ENCODE results near the gene MTM1.

MTM1 gene

DNA sequence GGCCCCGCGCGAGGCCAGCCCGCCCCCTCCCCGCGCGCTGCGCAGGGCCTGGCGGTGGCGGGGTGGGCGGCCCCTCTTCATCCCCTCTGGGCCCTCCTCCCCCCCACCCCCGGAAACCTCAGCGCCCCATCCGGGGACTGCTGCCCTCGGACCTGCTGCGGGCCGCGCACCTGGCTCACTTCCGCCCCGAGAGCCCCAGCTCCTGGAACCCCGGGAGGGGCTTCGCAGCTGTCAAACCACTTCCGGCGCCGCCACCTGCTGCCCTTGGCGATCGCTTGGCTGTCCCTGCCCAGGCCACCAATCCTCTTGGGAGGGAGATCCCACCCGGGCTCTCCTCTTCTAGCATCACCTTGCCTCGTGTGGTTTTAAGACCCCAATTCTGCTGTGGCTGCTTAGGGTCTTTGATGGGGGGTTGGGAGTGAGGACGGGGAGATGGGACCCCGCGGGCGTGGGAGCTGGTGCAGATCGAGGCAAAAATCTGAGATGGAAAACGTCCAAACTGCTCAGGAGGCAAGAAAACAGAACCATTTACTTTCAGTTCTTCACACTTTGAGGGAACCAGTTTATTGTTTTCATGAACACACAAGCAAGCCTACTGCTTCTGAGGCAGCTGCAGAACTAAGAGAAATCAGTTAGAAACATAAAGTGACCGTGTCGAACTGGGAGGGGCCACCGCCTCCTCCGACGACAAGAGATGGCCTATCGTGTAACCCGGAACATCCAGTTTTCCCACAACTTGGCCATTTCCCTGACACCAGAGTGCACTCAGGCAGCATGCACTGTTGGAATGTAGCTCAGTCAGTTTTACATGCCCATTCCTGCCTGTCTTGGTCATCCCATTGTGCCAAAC, 125.5 kb downstream of the MTM1 start:
- no peaks in the 10 kb centered on the region for H3K36me3 ChIP-seq (ENCODE audit: insufficient read depth, low read length)
- no peaks in the 10 kb centered on the region for H3K27me3 ChIP-seq (ENCODE audit: insufficient read depth, low read length)
- H3K4me1 ChIP-seq (ENCODE audit: control insufficient read depth, insufficient read depth, low read length, unreplicated experiment) = peaks cover 23% of the 10 kb centered on the region
- H3K4me3 ChIP-seq (ENCODE audit: low read depth, low read length) = peak overlapping the region; percentile 94
- H3K79me2 ChIP-seq (ENCODE audit: control insufficient read depth, insufficient read depth, low read length, unreplicated experiment) = peaks cover 20% of the 10 kb centered on the region
- peak overlapping the region; percentile 79 for H3K27ac ChIP-seq (ENCODE audit: low read depth, low read length)
- no peak overlapping the region for H2AFZ ChIP-seq (ENCODE audit: low read length, unreplicated experiment)

DNA sequence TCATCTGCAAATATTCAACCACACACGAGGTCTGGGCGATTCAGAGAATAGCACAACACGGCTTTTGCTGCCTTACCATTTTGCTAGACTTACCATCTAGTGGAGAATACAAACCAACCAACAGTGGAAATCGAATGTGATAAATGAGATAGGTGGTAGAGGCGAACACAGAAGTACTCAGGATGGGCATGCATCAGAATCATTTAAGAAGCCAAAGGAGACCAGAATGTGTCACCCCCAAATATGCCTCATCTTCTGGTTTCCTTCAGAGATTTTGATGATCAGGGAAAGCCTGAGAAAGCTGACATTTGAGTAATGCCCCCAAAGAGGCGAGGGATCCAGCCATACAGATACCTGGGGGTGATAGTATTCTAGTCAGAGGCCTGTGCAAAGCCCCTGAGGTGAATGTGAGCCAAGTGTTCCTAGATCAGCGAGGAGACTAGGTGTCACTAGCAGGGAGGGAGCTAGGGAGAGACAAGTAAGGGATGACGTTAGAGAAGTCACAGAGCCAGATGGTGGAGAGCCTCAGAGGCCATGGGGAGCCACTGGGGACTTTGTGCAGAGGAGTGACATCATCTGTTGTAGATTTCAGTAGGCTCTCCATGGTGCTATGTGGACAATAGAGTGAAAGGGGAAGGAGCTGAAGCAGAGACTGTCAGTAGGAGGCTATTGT, 126.5 kb downstream of the MTM1 start:
- peaks cover 20% of the 10 kb centered on the region for H3K79me2 ChIP-seq (ENCODE audit: control insufficient read depth, insufficient read depth, low read length, unreplicated experiment)
- H3K4me1 ChIP-seq (ENCODE audit: control insufficient read depth, insufficient read depth, low read length, unreplicated experiment) = peaks cover 15% of the 10 kb centered on the region
- no peak overlapping the region for H3K4me3 ChIP-seq (ENCODE audit: low read depth, low read length)
- no peaks in the 10 kb centered on the region for H3K27me3 ChIP-seq (ENCODE audit: insufficient read depth, low read length)
- H2AFZ ChIP-seq (ENCODE audit: low read length, unreplicated experiment) = no peak overlapping the region
- H3K27ac ChIP-seq (ENCODE audit: low read depth, low read length) = peak overlapping the region; percentile 79
- H3K36me3 ChIP-seq (ENCODE audit: insufficient read depth, low read length) = no peaks in the 10 kb centered on the region

DNA sequence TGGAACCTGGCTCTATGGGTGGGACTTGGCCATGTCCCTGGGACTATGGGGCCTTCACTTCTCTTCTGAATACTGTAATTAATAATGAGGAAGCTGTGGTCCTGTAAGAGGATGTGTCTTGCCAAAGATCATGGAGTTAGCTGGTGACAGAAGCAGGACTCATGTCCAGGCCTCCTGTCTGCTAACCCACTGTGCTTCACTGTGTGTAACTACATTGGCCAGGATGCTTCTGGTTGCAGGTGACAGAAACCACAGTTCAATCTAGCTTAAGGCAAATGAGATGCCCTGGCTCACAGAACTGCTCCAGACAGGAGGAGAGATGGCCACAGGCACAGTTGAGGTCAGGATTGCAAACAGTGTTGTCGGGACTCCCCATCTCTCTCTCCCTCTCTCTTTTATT, 127.9 kb downstream of the MTM1 start:
- H3K4me1 ChIP-seq (ENCODE audit: control insufficient read depth, insufficient read depth, low read length, unreplicated experiment) = peaks cover 14% of the 10 kb centered on the region
- no peak overlapping the region for H3K4me3 ChIP-seq (ENCODE audit: low read depth, low read length)
- no peaks in the 10 kb centered on the region for H3K27me3 ChIP-seq (ENCODE audit: insufficient read depth, low read length)
- H3K36me3 ChIP-seq (ENCODE audit: insufficient read depth, low read length) = no peaks in the 10 kb centered on the region
- no peak overlapping the region for H3K27ac ChIP-seq (ENCODE audit: low read depth, low read length)
- no peak overlapping the region for H2AFZ ChIP-seq (ENCODE audit: low read length, unreplicated experiment)
- H3K79me2 ChIP-seq (ENCODE audit: control insufficient read depth, insufficient read depth, low read length, unreplicated experiment) = peaks cover 20% of the 10 kb centered on the region

DNA sequence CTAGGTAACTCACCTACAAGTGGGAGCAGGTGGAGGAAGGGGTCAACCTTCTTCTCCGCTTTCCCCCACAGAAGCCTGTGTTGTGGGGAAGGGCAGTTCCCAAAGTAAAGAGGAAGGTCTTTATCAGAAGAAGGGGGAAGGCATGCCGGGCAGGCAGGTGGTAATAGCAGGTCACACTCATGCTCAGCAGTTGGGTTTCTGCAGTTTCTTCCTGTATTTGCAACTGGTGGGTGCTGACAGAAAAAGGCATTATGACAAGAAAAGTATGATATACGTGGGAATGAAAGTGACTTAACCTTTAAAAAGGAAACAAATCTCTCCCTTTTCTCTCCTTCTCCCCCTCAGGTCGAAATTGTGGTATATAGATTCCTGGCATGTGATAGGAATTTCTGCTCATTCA, 128.4 kb downstream of the MTM1 start:
- no peaks in the 10 kb centered on the region for H3K36me3 ChIP-seq (ENCODE audit: insufficient read depth, low read length)
- H3K27ac ChIP-seq (ENCODE audit: low read depth, low read length) = no peak overlapping the region
- no peak overlapping the region for H2AFZ ChIP-seq (ENCODE audit: low read length, unreplicated experiment)
- no peaks in the 10 kb centered on the region for H3K27me3 ChIP-seq (ENCODE audit: insufficient read depth, low read length)
- H3K4me3 ChIP-seq (ENCODE audit: low read depth, low read length) = no peak overlapping the region
- H3K4me1 ChIP-seq (ENCODE audit: control insufficient read depth, insufficient read depth, low read length, unreplicated experiment) = peaks cover 12% of the 10 kb centered on the region
- peaks cover 20% of the 10 kb centered on the region for H3K79me2 ChIP-seq (ENCODE audit: control insufficient read depth, insufficient read depth, low read length, unreplicated experiment)

DNA sequence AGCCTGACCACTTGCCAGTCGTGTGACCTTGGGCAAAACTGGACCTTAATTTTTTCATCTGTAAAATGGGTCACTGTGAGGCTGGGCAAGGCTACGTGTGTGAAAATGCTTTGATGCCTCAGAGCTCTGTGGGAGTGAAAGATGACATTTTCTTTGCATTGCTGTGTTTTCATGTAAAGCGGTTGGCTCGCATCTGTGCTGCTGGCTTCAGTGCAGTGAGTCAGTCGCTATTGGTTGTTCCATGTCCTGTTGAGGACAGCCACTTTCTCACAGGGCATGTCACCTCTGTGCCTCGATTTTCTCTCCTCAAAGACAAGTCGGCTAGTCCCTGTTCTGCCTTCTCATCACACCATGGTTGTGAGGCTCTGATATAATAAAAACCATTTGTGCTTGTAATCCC, 129.2 kb downstream of the MTM1 start:
- Histone ChIP-seq H3K27ac (ENCODE audit: low read depth, low read length) (no peak overlapping the region), H3K79me2 (ENCODE audit: control insufficient read depth, insufficient read depth, low read length, unreplicated experiment) (peaks cover 18% of the 10 kb centered on the region), H3K4me1 (ENCODE audit: control insufficient read depth, insufficient read depth, low read length, unreplicated experiment) (peaks cover 5% of the 10 kb centered on the region), H3K4me3 (ENCODE audit: low read depth, low read length) (no peak overlapping the region), H3K36me3 (ENCODE audit: insufficient read depth, low read length) (no peaks in the 10 kb centered on the region), H2AFZ (ENCODE audit: low read length, unreplicated experiment) (no peak overlapping the region), H3K27me3 (ENCODE audit: insufficient read depth, low read length) (no peaks in the 10 kb centered on the region)

DNA sequence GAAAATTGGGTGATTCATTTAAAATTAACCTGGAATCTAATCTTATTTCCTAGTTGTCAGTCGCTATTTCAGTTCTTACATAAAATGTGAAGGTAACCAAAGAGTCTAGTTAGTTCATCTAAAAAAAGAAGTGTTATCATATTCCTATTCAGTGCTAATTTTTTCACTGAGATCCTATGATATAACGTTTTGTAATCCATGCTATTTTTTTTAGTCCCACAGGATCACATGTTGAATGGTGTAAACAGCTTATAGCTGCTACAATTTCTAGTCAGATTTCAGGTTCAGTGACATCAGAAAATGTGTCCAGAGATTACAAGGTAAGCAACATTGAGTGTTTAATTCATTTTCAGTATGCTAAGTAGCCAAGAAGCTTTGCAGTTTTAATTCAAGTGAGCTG, 130.6 kb downstream of the MTM1 start:
- H3K4me3 ChIP-seq (ENCODE audit: low read depth, low read length) = no peak overlapping the region
- no peaks in the 10 kb centered on the region for H3K36me3 ChIP-seq (ENCODE audit: insufficient read depth, low read length)
- peaks cover 18% of the 10 kb centered on the region for H3K4me1 ChIP-seq (ENCODE audit: control insufficient read depth, insufficient read depth, low read length, unreplicated experiment)
- H3K79me2 ChIP-seq (ENCODE audit: control insufficient read depth, insufficient read depth, low read length, unreplicated experiment) = peaks cover 18% of the 10 kb centered on the region
- H3K27me3 ChIP-seq (ENCODE audit: insufficient read depth, low read length) = no peaks in the 10 kb centered on the region
- H3K27ac ChIP-seq (ENCODE audit: low read depth, low read length) = no peak overlapping the region
- no peak overlapping the region for H2AFZ ChIP-seq (ENCODE audit: low read length, unreplicated experiment)

DNA sequence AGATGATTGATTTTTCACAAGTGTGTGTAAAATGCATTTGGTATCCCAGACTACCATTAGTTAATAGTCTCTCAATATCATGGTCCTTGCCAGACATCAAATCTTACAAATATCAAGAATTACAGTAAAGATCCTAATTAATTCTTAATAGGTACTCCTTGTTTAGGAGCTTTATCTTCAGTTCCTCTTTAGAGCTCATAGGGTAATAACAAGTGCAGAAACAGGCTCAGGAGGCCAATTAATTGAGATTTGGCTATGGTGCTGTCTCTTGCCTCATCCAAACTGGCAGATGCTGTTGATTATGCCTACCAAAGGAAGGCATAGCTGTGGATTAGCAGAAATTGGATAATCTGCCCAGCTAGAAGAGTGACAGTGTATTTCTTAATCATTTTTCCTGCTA, 131.7 kb downstream of the MTM1 start:
- peaks cover 16% of the 10 kb centered on the region for H3K79me2 ChIP-seq (ENCODE audit: control insufficient read depth, insufficient read depth, low read length, unreplicated experiment)
- H3K36me3 ChIP-seq (ENCODE audit: insufficient read depth, low read length) = no peaks in the 10 kb centered on the region
- H3K27ac ChIP-seq (ENCODE audit: low read depth, low read length) = no peak overlapping the region
- no peak overlapping the region for H3K4me3 ChIP-seq (ENCODE audit: low read depth, low read length)
- H3K4me1 ChIP-seq (ENCODE audit: control insufficient read depth, insufficient read depth, low read length, unreplicated experiment) = peaks cover 21% of the 10 kb centered on the region
- no peak overlapping the region for H2AFZ ChIP-seq (ENCODE audit: low read length, unreplicated experiment)
- H3K27me3 ChIP-seq (ENCODE audit: insufficient read depth, low read length) = no peaks in the 10 kb centered on the region

DNA sequence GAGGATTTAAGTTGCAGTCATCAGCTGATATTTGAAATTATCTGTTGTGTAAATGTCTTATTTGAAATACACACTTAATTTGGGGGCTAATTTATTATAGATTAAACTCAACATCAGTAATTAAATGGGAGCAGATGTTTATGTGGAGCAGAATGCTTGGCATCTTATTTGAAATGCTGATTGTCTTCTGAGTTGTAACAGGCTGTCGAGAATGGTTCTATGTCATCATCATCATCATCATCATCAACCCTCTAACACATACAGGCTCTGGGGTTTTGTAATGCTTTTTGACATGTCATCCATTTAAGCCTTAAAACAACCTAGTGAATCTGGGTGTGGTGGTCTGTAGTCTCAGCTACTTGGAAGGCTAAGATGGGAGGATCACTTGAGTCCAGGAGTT, 133.0 kb downstream of the MTM1 start:
- no peaks in the 10 kb centered on the region for H3K27me3 ChIP-seq (ENCODE audit: insufficient read depth, low read length)
- no peak overlapping the region for H3K27ac ChIP-seq (ENCODE audit: low read depth, low read length)
- no peak overlapping the region for H2AFZ ChIP-seq (ENCODE audit: low read length, unreplicated experiment)
- peaks cover 12% of the 10 kb centered on the region for H3K79me2 ChIP-seq (ENCODE audit: control insufficient read depth, insufficient read depth, low read length, unreplicated experiment)
- H3K4me1 ChIP-seq (ENCODE audit: control insufficient read depth, insufficient read depth, low read length, unreplicated experiment) = peaks cover 21% of the 10 kb centered on the region
- H3K4me3 ChIP-seq (ENCODE audit: low read depth, low read length) = no peak overlapping the region
- H3K36me3 ChIP-seq (ENCODE audit: insufficient read depth, low read length) = no peaks in the 10 kb centered on the region

DNA sequence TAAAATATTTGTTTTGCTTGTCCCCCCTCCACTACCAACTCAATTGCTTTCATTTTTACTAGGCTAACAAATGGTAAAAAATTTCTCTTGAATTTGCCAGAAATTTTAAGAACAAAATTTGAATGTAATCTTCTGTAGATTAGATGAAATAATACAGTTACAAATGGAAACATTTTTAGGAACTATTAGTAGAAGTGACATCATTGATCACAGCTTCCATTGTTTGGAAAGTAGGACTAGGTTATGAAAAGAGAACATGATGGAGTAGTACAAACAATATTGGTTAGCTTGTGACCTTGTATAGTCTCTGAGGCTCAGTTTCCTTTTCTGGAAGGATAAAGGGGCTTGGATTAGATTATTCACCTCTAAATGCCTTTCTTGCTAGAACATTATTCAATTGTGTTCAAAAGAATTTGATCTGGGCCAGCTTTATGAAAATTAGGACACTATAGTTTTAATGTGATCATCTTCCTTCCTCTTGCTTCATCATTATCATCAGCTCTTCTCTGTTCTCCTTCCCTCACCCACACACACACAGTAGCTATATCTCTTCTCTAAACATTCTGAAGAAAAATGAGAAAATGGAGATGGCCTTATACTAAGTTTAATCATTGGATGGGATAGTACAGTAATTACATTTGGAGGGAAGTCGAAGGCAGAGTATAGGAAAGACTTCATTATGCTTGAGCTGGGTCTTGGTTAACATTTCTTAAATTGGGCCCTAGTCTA, 134.7 kb downstream of the MTM1 start:
- no peaks in the 10 kb centered on the region for H3K36me3 ChIP-seq (ENCODE audit: insufficient read depth, low read length)
- no peak overlapping the region for H2AFZ ChIP-seq (ENCODE audit: low read length, unreplicated experiment)
- H3K79me2 ChIP-seq (ENCODE audit: control insufficient read depth, insufficient read depth, low read length, unreplicated experiment) = peaks cover 3% of the 10 kb centered on the region
- H3K27me3 ChIP-seq (ENCODE audit: insufficient read depth, low read length) = no peaks in the 10 kb centered on the region
- peaks cover 21% of the 10 kb centered on the region for H3K4me1 ChIP-seq (ENCODE audit: control insufficient read depth, insufficient read depth, low read length, unreplicated experiment)
- H3K4me3 ChIP-seq (ENCODE audit: low read depth, low read length) = 0 out of 2 replicates have a peak overlapping the region, but pooled peaks have one; percentile 3
- peak overlapping the region; percentile 94 for H3K27ac ChIP-seq (ENCODE audit: low read depth, low read length)

DNA sequence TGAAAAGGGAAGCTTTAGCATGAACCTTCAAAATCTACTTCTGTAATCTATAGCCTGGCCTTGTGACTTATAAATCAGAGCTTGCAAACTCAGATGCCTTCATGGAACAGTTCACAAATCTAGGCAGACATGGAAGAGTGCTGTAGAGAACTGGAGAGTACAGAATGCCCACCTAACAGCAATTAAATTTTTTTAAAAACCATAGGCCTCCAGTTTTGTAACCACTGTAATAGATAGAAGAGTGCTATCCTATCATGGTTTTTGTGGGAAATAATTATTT, 135.2 kb downstream of the MTM1 start:
- no peaks in the 10 kb centered on the region for H3K36me3 ChIP-seq (ENCODE audit: insufficient read depth, low read length)
- H3K79me2 ChIP-seq (ENCODE audit: control insufficient read depth, insufficient read depth, low read length, unreplicated experiment) = peaks cover 3% of the 10 kb centered on the region
- H3K27me3 ChIP-seq (ENCODE audit: insufficient read depth, low read length) = no peaks in the 10 kb centered on the region
- peaks cover 21% of the 10 kb centered on the region for H3K4me1 ChIP-seq (ENCODE audit: control insufficient read depth, insufficient read depth, low read length, unreplicated experiment)
- H3K27ac ChIP-seq (ENCODE audit: low read depth, low read length) = peak overlapping the region; percentile 94
- H2AFZ ChIP-seq (ENCODE audit: low read length, unreplicated experiment) = no peak overlapping the region
- no peak overlapping the region for H3K4me3 ChIP-seq (ENCODE audit: low read depth, low read length)

Measured in ACC112 (cell line).